MM.1S (cell line): ENCODE results near the gene CIBAR2.

Source experiments
- DNase-seq: peaks from one replicate; pipeline ENCODE4 v3.0.0-alpha.2; 2015
- H2AFZ ChIP-seq: fragments of 300-600 bp; sonication (generic); 2 replicates; pipeline ENCODE4 v1.6.0; 2016; ENCODE audit warnings: antibody characterized with exemption, low read length
- H3F3A ChIP-seq: fragments of 300-600 bp; sonication (generic); 2 replicates; pipeline ENCODE4 v1.6.1; 2016; ENCODE audit warnings: mild to moderate bottlenecking, antibody characterized with exemption, low read length, moderate library complexity, mixed read lengths; ENCODE audit not compliant: insufficient read depth
- H3K27ac ChIP-seq: fragments of 300-600 bp; sonication (generic); 2 replicates; pipeline ENCODE4 v1.5.1; 2016; ENCODE audit warnings: mild to moderate bottlenecking, low read length
- H3K27me3 ChIP-seq: fragments of 300-600 bp; sonication (generic); replicated peaks from 2 replicates; pipeline ENCODE4 v1.6.0; 2016; ENCODE audit warnings: low read length; ENCODE audit not compliant: insufficient read depth
- H3K36me3 ChIP-seq: fragments of 300-600 bp; sonication (generic); replicated peaks from 2 replicates; pipeline ENCODE4 v1.6.1; 2016; ENCODE audit warnings: mild to moderate bottlenecking, low read length, mixed read lengths; ENCODE audit not compliant: insufficient read depth
- H3K4me1 ChIP-seq: fragments of 300-600 bp; sonication (generic); 2 replicates; pipeline ENCODE4 v1.6.1; 2016; ENCODE audit warnings: low read length, mixed read lengths
- H3K4me2 ChIP-seq: fragments of 300-600 bp; sonication (generic); 2 replicates; pipeline ENCODE4 v1.6.0; 2016; ENCODE audit warnings: low read depth, low read length
- H3K4me3 ChIP-seq: fragments of 300-600 bp; sonication (generic); 2 replicates; pipeline ENCODE4 v1.5.1; 2016; ENCODE audit warnings: low read length, mixed read lengths
- H3K79me2 ChIP-seq: fragments of 300-600 bp; sonication (generic); 2 replicates; pipeline ENCODE4 v1.6.1; 2016; ENCODE audit warnings: mixed run types, low read length, mixed read lengths
- H3K9ac ChIP-seq: fragments of 300-600 bp; sonication (generic); 2 replicates; pipeline ENCODE4 v1.6.1; 2016; ENCODE audit warnings: low read length, mixed read lengths
- H3K9me2 ChIP-seq: fragments of 300-600 bp; sonication (generic); replicated peaks from 2 replicates; pipeline ENCODE4 v1.6.1; 2016; ENCODE audit warnings: mild to moderate bottlenecking, low read length, mixed read lengths; ENCODE audit not compliant: insufficient read depth
- H3K9me3 ChIP-seq: fragments of 300-600 bp; sonication (generic); replicated peaks from 2 replicates; pipeline ENCODE4 v1.6.1; 2016; ENCODE audit warnings: mild to moderate bottlenecking, low read length, mixed read lengths; ENCODE audit not compliant: insufficient read depth
- H4K20me1 ChIP-seq: fragments of 300-600 bp; sonication (generic); 2 replicates; pipeline ENCODE4 v1.6.1; 2016; ENCODE audit warnings: mild to moderate bottlenecking, low read length, moderate library complexity, mixed read lengths; ENCODE audit not compliant: insufficient read depth
- EZH2 ChIP-seq: fragments of 300-600 bp; sonication (generic); optimal IDR thresholded peaks from 2 replicates; pipeline ENCODE3; 2017; ENCODE audit warnings: low read depth, mild to moderate bottlenecking, antibody characterized with exemption, low read length, mixed read lengths
- EZH2phosphoT487 ChIP-seq: fragments of 300-600 bp; sonication (generic); IDR thresholded peaks from 2 replicates; pipeline ENCODE4 v1.6.1; 2018; ENCODE audit warnings: antibody characterized with exemption, low read length
- TF ChIP-seq, protein P1 (sequence below): fragments of 300-600 bp; sonication (generic); IDR thresholded peaks from 2 replicates; pipeline ENCODE4 v1.5.1; 2016; ENCODE audit warnings: antibody characterized with exemption, low read length, mixed read lengths

CIBAR2 gene

DNA sequence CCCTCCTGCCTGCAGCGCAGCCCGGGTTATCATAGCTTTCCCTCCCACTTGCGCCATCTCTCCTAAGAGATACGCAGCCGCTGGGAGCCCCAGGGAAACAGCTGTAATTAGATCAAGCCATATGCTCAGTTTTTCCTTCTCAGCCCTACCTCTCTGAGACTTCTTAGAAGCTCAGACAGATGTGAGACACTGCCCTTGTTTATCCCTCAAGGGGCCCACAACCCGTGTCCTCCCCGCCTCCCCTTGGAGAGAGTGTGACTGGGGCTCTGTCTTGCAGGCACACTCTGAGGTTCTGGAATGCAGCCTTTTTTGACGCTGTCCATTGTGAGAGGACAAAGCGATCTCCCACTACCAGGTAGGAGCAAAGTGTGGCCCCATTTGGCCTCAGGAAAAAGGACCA is 31.2 kb downstream of the CIBAR2 start:
- TF ChIP-seq EZH2 = no peak
- TF ChIP-seq, protein P1, sequence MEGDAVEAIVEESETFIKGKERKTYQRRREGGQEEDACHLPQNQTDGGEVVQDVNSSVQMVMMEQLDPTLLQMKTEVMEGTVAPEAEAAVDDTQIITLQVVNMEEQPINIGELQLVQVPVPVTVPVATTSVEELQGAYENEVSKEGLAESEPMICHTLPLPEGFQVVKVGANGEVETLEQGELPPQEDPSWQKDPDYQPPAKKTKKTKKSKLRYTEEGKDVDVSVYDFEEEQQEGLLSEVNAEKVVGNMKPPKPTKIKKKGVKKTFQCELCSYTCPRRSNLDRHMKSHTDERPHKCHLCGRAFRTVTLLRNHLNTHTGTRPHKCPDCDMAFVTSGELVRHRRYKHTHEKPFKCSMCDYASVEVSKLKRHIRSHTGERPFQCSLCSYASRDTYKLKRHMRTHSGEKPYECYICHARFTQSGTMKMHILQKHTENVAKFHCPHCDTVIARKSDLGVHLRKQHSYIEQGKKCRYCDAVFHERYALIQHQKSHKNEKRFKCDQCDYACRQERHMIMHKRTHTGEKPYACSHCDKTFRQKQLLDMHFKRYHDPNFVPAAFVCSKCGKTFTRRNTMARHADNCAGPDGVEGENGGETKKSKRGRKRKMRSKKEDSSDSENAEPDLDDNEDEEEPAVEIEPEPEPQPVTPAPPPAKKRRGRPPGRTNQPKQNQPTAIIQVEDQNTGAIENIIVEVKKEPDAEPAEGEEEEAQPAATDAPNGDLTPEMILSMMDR = no peak
- TF ChIP-seq EZH2phosphoT487 = no peak
- H3K36me3 ChIP-seq = no peaks in the 10 kb centered on the region
- no peaks in the 10 kb centered on the region for H4K20me1 ChIP-seq
- H3F3A ChIP-seq = no peaks in the 10 kb centered on the region
- DNase-seq = no peak
- H3K4me2 ChIP-seq = no peak overlapping the region
- H3K27ac ChIP-seq = no peak overlapping the region
- no peaks in the 10 kb centered on the region for H3K4me1 ChIP-seq
- no peak overlapping the region for H3K9ac ChIP-seq
- no peak overlapping the region for H2AFZ ChIP-seq
- no peaks in the 10 kb centered on the region for H3K9me3 ChIP-seq
- no peaks in the 10 kb centered on the region for H3K79me2 ChIP-seq
- no peak overlapping the region for H3K4me3 ChIP-seq
- H3K9me2 ChIP-seq = no peaks in the 10 kb centered on the region
- H3K27me3 ChIP-seq = no peaks in the 10 kb centered on the region

DNA sequence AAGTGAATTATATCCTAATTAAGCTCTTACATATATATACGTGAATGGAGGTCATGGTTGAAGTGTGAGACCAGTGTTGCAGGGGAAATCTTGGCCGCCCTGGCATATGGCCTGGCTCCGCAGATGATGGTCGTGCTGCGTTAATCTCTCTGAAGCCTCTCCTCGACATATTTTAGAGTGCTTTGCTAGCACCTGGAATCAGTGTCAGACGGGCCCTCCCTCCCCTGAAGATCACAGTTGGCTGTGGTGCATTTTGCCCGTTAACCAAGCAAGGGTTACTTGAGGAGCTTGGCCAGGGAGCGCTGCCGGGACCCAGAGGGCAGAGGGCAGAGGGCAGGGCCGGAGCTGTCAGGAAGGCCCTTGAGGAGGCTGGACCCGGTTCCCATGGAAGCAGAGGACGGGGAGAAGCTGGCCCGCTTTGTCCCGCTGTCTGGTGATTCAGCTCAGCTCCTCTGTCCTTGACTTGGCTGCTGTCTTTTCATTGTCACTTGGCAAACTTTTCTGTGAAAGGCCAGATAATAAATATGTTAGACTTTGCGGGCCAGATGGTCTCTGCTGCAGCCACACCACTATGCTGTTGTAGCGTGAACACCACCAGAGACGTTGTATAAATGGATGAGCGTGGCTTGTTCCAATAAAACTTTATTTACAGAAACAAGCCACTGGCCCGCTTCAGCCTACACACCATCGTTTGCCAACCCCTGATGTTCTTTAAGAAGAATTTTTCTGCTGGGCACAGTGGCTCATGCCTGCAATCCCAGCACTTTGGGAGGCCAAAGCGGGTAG is 32.3 kb downstream of the CIBAR2 start:
- Histone ChIP-seq H3F3A (no peaks in the 10 kb centered on the region), H3K4me3 (no peak overlapping the region), H3K9me2 (no peaks in the 10 kb centered on the region), H3K27ac (no peak overlapping the region), H2AFZ (no peak overlapping the region), H3K4me1 (no peaks in the 10 kb centered on the region), H3K36me3 (no peaks in the 10 kb centered on the region), H3K9ac (no peak overlapping the region), H4K20me1 (no peaks in the 10 kb centered on the region), H3K9me3 (no peaks in the 10 kb centered on the region), H3K27me3 (no peaks in the 10 kb centered on the region), H3K4me2 (no peak overlapping the region), H3K79me2 (no peaks in the 10 kb centered on the region)
- TF ChIP-seq, protein P1 = no peak
- TF ChIP-seq EZH2phosphoT487 (no peak), EZH2 (no peak)
- no peak for DNase-seq

DNA sequence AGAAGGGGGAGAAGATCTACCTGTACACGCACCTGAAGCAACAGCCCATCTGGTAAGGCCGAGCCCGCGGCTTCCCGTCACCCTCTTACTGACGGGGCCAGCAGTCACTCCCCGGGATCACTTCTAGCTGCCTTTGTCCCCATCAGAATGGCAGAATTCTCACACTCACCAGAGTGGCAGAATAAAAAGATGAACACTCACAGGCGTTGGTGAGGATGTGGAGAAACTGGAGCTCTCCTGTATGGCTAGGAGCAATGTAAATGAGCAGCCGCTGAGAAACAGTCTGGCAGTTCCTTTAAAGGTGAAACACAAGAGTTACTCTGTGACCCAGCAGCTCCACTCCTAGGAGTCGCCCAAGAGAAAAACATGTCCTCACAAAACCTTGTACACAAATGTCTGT is 33.3 kb downstream of the CIBAR2 start:
- H3F3A ChIP-seq = no peaks in the 10 kb centered on the region
- DNase-seq = no peak

More for the DNA sequence above, 33.3 kb downstream of the CIBAR2 start:
- Histone ChIP-seq H2AFZ (no peak overlapping the region), H3K4me3 (no peak overlapping the region), H3K79me2 (no peaks in the 10 kb centered on the region), H3K9me3 (no peaks in the 10 kb centered on the region), H3K27me3 (no peaks in the 10 kb centered on the region), H3K4me2 (no peak overlapping the region), H3K9me2 (no peaks in the 10 kb centered on the region), H4K20me1 (no peaks in the 10 kb centered on the region), H3K9ac (no peak overlapping the region), H3K4me1 (no peaks in the 10 kb centered on the region), H3K27ac (no peak overlapping the region), H3K36me3 (no peaks in the 10 kb centered on the region)
- TF ChIP-seq EZH2 (no peak), EZH2phosphoT487 (no peak)
- TF ChIP-seq, protein P1 = no peak
